HG02840 (cell line): Measurements from ENCODE around the gene GRAP2.

Experiments used
- ATAC-seq: cut with Tn5 transposase; IDR thresholded peaks from one replicate; pipeline ENCODE4 v1.9.1; 2021; ENCODE audit warnings: mild to moderate bottlenecking, moderate library complexity, moderate number of reproducible peaks; ENCODE audit not compliant: unreplicated experiment, low FRiP score

The GRAP2 gene

GRCh38 chr22:40002935-40003715, 102.2 kb downstream of the GRAP2 start:
- ATAC-seq = no peak

GRCh38 chr22:40004836-40005235, 104.0 kb downstream of the GRAP2 start:
- no peak for ATAC-seq

GRCh38 chr22:40006641-40007040, 105.8 kb downstream of the GRAP2 start:
- ATAC-seq = no peak

- no peak for ATAC-seq
These were observed 107.2 kb downstream of the GRAP2 start for GRCh38 chr22:40007853-40008710.

- ATAC-seq = no peak
These were observed 107.9 kb downstream of the GRAP2 start for GRCh38 chr22:40008726-40009291.

- no peak for ATAC-seq
These were observed 108.4 kb downstream of the GRAP2 start for GRCh38 chr22:40009292-40009774.

- ATAC-seq = no peak
These were observed 109.2 kb downstream of the GRAP2 start for GRCh38 chr22:40009951-40010671.

- no peak for ATAC-seq
These were observed 109.9 kb downstream of the GRAP2 start for GRCh38 chr22:40010746-40011145.

GRCh38 chr22:40014667-40015248, 113.9 kb downstream of the GRAP2 start:
- ATAC-seq = no peak

- no peak for ATAC-seq
These were observed 114.6 kb downstream of the GRAP2 start for GRCh38 chr22:40015358-40015976.

GRCh38 chr22:40018051-40018450, 117.2 kb downstream of the GRAP2 start:
- no peak for ATAC-seq

- no peak for ATAC-seq
These were observed 118.2 kb downstream of the GRAP2 start for GRCh38 chr22:40019100-40019499.

- no peak for ATAC-seq
These were observed 120.1 kb downstream of the GRAP2 start for GRCh38 chr22:40020956-40021355.

- no peak for ATAC-seq
These were observed 120.6 kb downstream of the GRAP2 start for GRCh38 chr22:40021401-40022000.

- no peak for ATAC-seq
These were observed 121.8 kb downstream of the GRAP2 start for GRCh38 chr22:40022536-40023240.
